DMS53 (cell line): ENCODE results near the gene TRIL.

Experiments used
- DNase-seq: peaks from one replicate; lab custom pipeline; 2025; lab: John Stamatoyannopoulos, UW

TRIL gene

GRCh38 chr7:28958235-28958979 is at the start of gene TRIL:
Gene TRIL, minus strand, starts transcription at chr7:28958330. Its CDS starts 284 bp downstream, at chr7:28958046.
- DNase-seq = peak; percentile 68

DNA sequence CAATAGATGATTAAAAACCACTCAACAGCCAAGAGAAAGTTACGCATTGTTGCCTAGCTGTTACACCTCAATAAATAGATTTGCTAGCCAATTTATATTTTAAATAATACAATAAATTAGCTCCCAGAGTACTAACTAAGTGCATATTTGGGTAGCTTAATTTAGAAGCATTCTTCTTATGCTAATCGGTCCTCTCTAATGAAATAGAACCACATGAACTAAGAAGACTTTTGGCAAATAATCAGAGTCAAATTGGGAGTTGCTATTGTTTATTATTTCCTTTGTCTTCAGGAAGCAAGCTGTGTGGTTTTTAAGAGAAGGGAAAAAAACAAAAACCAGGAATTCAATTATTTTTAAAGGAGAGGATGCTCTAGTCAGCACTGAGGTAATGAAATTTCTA is 49.0 kb upstream of the TRIL start:
- no peak for DNase-seq

GRCh38 chr7:29005829-29006228 is 47.7 kb upstream of the TRIL start:
- peak; percentile 56 for DNase-seq

- no peak for DNase-seq
These were observed 47.3 kb upstream of the TRIL start for GRCh38 chr7:29005406-29005805.

DNA sequence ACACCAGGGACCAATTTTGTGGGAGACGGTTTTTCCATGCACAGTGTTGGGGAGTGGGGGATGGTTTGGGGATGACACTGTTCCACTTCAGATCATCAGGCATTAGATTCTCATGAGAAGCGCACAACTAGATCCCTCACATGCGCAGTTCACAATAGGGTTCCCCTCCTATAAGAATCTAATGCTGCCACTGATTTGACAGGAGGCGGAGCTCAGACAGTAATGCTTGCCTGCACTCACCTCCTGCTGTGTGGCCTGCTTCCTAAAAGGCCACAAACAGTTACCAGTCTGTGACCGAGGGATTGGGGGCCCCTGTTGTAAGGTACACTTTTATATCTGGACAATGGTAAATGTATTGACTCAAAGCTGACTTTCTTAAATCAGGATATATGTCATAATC is 45.6 kb upstream of the TRIL start:
- no peak for DNase-seq

DNA sequence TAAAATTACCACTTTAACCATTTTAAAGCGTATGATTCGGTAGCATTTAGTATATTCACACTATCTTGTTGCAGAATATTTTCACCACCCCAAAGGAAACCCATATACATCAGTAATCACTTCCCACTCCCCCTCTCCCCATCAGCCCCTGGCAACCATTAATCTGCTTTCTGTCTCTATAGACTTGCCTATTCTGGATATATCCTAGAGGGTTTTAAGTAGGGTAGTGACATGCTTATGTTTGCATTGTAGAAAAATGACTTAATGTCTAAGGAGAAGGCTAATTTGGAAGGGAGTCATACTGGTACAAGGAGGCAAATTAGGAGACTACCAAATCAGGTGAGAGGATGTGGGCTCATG is 42.6 kb upstream of the TRIL start:
- no peak for DNase-seq

GRCh38 chr7:28999895-29000716 is 42.0 kb upstream of the TRIL start:
- no peak for DNase-seq

GRCh38 chr7:28999427-28999826 is 41.3 kb upstream of the TRIL start:
- DNase-seq = peak; percentile 26

DNA sequence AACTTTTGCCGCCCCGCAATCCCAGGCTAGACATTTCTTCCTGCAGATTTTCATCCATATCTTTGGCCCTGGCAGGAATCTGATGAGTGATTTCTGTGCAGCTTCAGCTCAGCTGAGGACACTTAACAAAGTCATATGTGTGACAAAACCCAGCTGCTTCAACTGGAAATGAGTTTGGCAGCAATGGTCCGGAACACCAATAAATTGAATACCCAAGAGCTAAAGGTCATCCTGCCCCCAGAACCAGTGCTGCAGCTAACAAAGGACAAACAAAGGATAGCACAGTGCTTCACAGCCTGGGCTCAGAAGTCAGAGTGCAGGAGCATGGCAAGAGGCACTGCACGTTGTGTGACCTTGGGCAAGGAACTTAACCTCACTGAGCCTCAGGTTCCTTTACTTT is 40.0 kb upstream of the TRIL start:
- peak; percentile 29 for DNase-seq

GRCh38 chr7:28996836-28997235 is 38.7 kb upstream of the TRIL start:
- no peak for DNase-seq

- no peak for DNase-seq
These were observed 35.2 kb upstream of the TRIL start for GRCh38 chr7:28993371-28993770.

GRCh38 chr7:28992798-28993197 is 34.7 kb upstream of the TRIL start:
- DNase-seq = no peak

DNA sequence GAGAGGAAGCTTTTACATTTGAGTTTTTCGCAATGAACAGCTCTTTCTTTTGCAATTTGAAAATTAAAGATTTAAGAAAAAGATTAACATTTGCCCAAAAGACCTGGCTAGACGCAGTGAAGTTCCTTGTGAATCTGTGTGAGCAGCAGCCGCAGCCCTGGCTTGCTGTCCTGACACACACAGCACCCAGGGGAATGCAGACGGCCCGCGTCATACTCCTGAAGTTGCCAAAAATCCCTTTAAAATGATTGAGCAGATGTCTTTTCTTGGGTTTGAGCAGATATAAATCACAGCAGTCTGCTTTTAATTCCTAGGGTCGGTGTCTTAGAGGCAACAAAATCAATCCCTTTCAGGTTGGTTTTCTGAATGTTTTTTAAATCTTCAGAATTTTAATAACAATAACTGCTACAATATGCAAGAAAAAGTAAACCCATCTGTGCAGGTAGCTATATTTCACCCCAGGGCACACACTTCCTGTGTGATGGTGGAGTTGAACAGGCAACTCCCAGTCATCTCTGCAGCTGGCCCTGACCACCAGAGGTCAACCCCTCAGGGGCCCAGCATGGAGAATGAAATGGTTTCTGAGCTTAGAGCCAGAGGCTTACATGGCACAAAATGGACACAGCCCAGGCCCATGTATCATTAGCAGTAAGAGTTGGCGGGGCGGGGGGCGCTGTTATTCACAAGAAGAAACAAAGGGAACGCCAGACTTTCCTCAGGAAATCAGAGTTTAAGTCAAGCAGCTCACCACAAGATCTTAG is 32.2 kb upstream of the TRIL start:
- DNase-seq = no peak

DNA sequence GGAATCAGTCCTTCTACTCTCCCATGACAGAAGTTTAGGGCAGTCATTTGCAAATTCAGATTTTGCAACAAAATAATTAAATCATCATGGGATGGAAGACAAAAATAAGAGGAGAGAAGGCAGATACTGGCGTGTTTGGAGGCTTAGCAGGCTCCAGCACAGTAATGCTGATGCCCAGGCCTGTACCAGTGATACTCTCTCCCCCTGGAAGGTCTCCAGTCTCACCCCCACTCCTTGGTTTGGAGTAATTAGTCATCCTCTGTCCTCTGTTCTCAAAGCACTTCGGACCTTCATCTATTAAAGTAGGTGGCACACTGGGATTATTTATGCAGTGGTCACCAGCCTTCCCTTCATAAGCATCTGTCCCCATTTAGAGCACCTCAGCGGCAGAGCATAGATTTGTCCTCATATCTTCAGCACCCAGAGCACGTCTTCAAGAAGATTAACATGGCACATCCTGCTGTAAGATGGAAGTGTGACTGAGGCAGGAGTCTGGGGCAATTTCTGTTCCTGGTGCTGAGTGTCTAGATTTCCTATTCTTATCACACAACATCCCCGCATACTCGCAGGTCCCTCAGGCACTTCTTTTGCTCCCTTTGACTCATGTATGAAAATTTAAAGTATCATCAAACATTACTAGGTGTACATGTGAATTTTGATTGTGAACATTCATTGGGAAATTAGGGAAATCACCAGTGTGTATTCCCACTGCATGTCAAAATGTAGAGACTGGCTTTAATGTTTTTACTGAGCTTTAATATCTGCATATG is 31.3 kb upstream of the TRIL start:
- no peak for DNase-seq

- DNase-seq = no peak
These were observed 30.7 kb upstream of the TRIL start for GRCh38 chr7:28988810-28989209.

- no peak for DNase-seq
These were observed 30.0 kb upstream of the TRIL start for GRCh38 chr7:28988091-28988490.

GRCh38 chr7:28986765-28987110 is 28.6 kb upstream of the TRIL start:
- no peak for DNase-seq

DNA sequence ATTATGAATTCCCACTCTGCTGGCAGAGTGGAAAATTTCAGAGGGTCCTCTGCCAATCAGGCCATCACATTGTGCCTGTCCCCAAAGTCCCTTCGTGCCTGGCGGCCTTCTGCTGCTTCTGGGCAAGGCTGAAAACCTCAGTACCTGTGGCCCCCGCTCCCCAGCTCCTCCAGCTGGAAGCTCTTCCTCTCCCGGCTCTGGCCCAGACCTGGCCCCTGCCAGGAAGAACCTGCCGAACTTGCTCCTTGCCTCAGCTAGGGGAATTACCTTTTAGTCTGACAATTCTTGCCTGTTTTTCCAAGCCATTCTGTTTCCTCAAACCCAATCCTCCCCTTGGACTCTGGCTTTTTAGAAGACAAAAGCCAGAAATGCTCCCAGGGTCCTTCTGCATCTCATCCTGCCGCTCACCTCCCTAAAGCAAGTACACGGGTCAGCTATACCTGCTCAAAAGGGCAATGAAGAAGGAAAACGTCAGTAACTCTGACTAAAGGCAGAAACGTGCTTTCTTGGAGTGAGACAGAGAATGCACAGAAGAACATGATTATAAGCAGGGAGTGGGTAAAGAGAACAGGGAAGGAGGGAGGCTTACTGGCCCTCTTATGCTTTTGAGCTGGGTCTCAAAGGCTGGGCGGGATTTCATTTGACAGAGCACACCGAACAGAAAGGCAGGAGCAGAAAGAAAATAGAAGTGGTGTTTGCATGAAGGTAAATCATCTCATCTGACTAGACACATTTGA is 28.1 kb upstream of the TRIL start:
- DNase-seq = no peak

- DNase-seq = peak; percentile 30
These were observed 26.5 kb upstream of the TRIL start for GRCh38 chr7:28984631-28985030.

DNA sequence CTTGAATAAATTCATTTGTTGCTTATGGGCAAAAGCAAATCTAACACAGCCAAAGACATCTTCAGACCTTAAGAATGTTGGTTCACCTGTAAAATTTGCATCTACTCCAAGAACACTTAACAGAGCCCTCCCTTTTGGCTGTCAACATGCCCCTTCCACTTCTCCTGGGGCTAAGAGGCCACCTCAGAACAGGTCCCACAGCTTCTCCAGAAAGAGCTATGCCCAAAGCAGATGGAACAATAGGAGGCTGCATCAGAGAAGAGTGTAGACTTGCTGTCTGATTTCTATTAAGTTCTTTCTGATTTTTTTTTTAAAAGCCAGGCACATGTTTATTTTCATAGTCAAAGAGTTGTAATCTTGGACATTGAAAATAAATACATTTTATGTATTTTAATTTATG is 26.1 kb upstream of the TRIL start:
- DNase-seq = peak; percentile 23

GRCh38 chr7:28983396-28984190 is 25.5 kb upstream of the TRIL start:
- no peak for DNase-seq
